GM12875 (cell line): ENCODE data around the gene GUCY2D.
"Not testable (repeated sequence)": the region's sequence is repeated elsewhere in the genome, so short reads cannot be mapped to it uniquely, and the experiment has no call there.

ENCODE experiments used
- H3K4me3 ChIP-seq: one replicate; pipeline ENCODE4 v1.5.1; 2011; ENCODE audit warnings: low read depth, low read length, control low read depth
- TF ChIP-seq, protein P1 (sequence below): IDR thresholded peaks from 2 replicates; pipeline ENCODE4 v1.5.1; 2011; ENCODE audit warnings: low read depth, mild to moderate bottlenecking, control low read depth, inconsistent platforms, low read length, moderate library complexity, borderline replicate concordance; ENCODE audit not compliant: insufficient read depth

The GUCY2D gene

GRCh38 chr17:8001976-8002720 is at the start of gene GUCY2D:
Gene GUCY2D (plus strand): TSS chr17:8002615. CDS start chr17:8003048, 433 bp downstream.
- TF ChIP-seq, protein P1, sequence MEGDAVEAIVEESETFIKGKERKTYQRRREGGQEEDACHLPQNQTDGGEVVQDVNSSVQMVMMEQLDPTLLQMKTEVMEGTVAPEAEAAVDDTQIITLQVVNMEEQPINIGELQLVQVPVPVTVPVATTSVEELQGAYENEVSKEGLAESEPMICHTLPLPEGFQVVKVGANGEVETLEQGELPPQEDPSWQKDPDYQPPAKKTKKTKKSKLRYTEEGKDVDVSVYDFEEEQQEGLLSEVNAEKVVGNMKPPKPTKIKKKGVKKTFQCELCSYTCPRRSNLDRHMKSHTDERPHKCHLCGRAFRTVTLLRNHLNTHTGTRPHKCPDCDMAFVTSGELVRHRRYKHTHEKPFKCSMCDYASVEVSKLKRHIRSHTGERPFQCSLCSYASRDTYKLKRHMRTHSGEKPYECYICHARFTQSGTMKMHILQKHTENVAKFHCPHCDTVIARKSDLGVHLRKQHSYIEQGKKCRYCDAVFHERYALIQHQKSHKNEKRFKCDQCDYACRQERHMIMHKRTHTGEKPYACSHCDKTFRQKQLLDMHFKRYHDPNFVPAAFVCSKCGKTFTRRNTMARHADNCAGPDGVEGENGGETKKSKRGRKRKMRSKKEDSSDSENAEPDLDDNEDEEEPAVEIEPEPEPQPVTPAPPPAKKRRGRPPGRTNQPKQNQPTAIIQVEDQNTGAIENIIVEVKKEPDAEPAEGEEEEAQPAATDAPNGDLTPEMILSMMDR: no peak
- H3K4me3 ChIP-seq: no peak within 1 kb of the TSS

GRCh38 chr17:7953266-7953665 is 49.1 kb upstream of the GUCY2D start:
- H3K4me3 ChIP-seq: not testable (repeated sequence)

GRCh38 chr17:7955414-7956227 is 46.8 kb upstream of the GUCY2D start:
- no peak overlapping the region for H3K4me3 ChIP-seq
- TF ChIP-seq, protein P1: no peak

- no peak overlapping the region for H3K4me3 ChIP-seq
- TF ChIP-seq, protein P1: no peak
Measured at GRCh38 chr17:7956228-7956965, 46.0 kb upstream of the GUCY2D start.

- TF ChIP-seq, protein P1: no peak
Measured at GRCh38 chr17:7959503-7960253, 42.7 kb upstream of the GUCY2D start.

GRCh38 chr17:7961421-7961820 is 41.0 kb upstream of the GUCY2D start:
- TF ChIP-seq, protein P1: no peak
- H3K4me3 ChIP-seq: no peak overlapping the region

More at GRCh38 chr17:7959503-7960253, 42.7 kb upstream of the GUCY2D start:
- H3K4me3 ChIP-seq: no peak overlapping the region

GRCh38 chr17:7967751-7968150 is 34.7 kb upstream of the GUCY2D start:
- H3K4me3 ChIP-seq: no peak overlapping the region
- TF ChIP-seq, protein P1: no peak
